Measurements from ENCODE around the gene RAB4B. TPM values are rescaled to one million over a fixed set of nuclear protein-coding genes. Genes with fewer than 3 reads are reported as not detected.
A peak's percentile ranks its signal among the peaks of the same experiment; 100 is the strongest.

Gene RAB4B
- total and polyA plus RNA-seq, 2 of the 13 experiments (the other 11 are each of a cell fraction or from before 2014, with no cell fraction given) = 3.3 to 5.4 TPM

DNA sequence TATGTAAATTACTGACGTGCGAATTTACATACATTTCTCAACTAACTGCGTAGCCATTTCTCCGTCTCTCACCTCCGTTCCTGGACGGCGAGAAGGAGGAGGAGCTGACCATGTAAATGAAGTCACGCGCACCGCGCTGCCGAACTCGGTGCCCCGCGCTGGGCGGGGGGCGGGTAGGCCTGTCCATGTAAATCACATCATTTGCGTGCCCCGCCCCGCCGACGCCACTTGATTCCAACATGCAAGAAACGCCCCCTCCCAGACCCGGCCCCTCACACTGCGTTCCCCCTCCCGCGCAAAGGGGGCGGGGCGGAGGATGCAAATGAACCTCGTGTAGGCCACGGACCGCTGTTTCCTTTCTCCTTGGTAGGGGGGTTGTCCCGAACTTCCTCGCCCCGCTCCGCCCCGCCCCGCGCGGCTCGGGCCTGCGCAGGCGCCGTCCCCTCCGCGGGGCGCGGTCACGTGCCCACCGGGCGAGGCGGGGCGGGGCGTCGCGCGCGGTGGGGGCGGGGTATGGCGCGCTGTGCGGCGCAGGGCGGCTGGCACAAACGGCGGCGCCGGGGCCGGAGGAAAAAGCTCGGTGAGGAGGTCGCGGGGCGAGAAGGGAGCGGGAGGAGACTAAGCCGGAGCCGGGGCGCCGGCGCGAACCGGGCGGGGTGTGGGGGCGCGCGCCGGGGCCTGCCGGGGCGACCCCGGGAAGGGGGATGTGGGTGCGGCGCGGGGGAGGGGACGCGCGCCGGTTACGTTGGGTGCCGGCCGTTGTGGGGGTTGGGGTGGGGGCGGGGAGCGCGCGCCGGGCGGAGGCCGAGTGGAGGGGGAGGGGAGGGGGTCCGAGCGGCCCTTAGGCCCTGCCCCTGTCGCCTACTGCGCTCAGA is 20.9 kb downstream of the RAB4B start, which contains the start of gene EGLN2 (continued):
- TF ChIP-seq ZFP82 (CRISPR knock-in tag; IDR thresholded peaks at IDR 0.05; ENCODE audit: borderline replicate concordance) (no peak), ZNF263 (CRISPR knock-in tag; IDR thresholded peaks at IDR 0.05) (no peak), MXI1 (IDR thresholded peaks at IDR 0.05; ENCODE audit: borderline replicate concordance, low read depth, low read length) (peak; percentile 75; the same call in 1 of the 3 replicates), ZNF703 (CRISPR knock-in tag; IDR thresholded peaks at IDR 0.05; ENCODE audit: borderline replicate concordance) (no peak), ZZZ3 (CRISPR knock-in tag; IDR thresholded peaks at IDR 0.05; ENCODE audit: borderline replicate concordance) (no peak), HOXA3 (CRISPR knock-in tag; IDR thresholded peaks at IDR 0.05) (no peak), NR3C1 (CRISPR knock-in tag; IDR thresholded peaks at IDR 0.05) (no peak), HOMEZ (CRISPR knock-in tag; IDR thresholded peaks at IDR 0.05; ENCODE audit: low read depth) (peak; percentile 29; the same call in 1 of the 2 replicates), ELF3 (CRISPR knock-in tag; IDR thresholded peaks at IDR 0.05) (peak; percentile 36; the same call in 1 of the 2 replicates), ZNF577 (CRISPR knock-in tag; IDR thresholded peaks at IDR 0.05; ENCODE audit: borderline replicate concordance, low read depth) (no peak), ZNF672 (CRISPR knock-in tag; IDR thresholded peaks at IDR 0.05) (no peak), ZFY (CRISPR knock-in tag; IDR thresholded peaks at IDR 0.05) (peak; percentile 0; the same call in 1 of the 2 replicates), TFE3 (CRISPR knock-in tag; IDR thresholded peaks at IDR 0.05) (peak; percentile 79; the same call in 1 of the 2 replicates), ISX (CRISPR knock-in tag; conservative IDR thresholded peaks at IDR 0.05) (no peak), NR2F6 (IDR thresholded peaks at IDR 0.05) (no peak), NR2F6 (CRISPR knock-in tag; IDR thresholded peaks at IDR 0.05) (no peak), MLXIP (CRISPR knock-in tag; IDR thresholded peaks at IDR 0.05; ENCODE audit: borderline replicate concordance) (no peak), ZNF652 (CRISPR knock-in tag; IDR thresholded peaks at IDR 0.05; ENCODE audit: borderline replicate concordance, low read depth) (no peak; the same call in 1 of the 2 replicates)
- TF ChIP-seq, protein P1, sequence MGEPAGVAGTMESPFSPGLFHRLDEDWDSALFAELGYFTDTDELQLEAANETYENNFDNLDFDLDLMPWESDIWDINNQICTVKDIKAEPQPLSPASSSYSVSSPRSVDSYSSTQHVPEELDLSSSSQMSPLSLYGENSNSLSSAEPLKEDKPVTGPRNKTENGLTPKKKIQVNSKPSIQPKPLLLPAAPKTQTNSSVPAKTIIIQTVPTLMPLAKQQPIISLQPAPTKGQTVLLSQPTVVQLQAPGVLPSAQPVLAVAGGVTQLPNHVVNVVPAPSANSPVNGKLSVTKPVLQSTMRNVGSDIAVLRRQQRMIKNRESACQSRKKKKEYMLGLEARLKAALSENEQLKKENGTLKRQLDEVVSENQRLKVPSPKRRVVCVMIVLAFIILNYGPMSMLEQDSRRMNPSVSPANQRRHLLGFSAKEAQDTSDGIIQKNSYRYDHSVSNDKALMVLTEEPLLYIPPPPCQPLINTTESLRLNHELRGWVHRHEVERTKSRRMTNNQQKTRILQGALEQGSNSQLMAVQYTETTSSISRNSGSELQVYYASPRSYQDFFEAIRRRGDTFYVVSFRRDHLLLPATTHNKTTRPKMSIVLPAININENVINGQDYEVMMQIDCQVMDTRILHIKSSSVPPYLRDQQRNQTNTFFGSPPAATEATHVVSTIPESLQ (CRISPR knock-in tag; conservative IDR thresholded peaks at IDR 0.05) = no peak
